ENCODE results near the gene CA7.

CA7 gene

GRCh38 chr16:66872943-66873684 is 28.9 kb downstream of the CA7 start:
- Histone ChIP-seq H3K27ac (no peak overlapping the region), H3K4me3 (peak overlapping the region; percentile 75), H3K9ac (ENCODE audit: insufficient read length) (peak overlapping the region; percentile 47), H3K36me3 (ENCODE audit: insufficient read depth, low read length) (no peaks in the 10 kb centered on the region), H3K9me3 (ENCODE audit: low read depth, low read length) (no peaks in the 10 kb centered on the region)
- no peak for TF ChIP-seq FOXP2 (optimal IDR thresholded peaks at IDR 0.05; ENCODE audit: control extremely low read depth, extremely low read length, insufficient read depth)
- no peak for TF ChIP-seq POLR2AphosphoS5 (IDR thresholded peaks at IDR 0.05; ENCODE audit: borderline replicate concordance, low read depth, low read length)
- no peak for TF ChIP-seq EZH2 (IDR thresholded peaks at IDR 0.05)
- DNase-seq (ENCODE audit: low read depth, low spot score) = no peak

GRCh38 chr16:66873685-66874055 is 29.5 kb downstream of the CA7 start:
- no peak for TF ChIP-seq EZH2 (IDR thresholded peaks at IDR 0.05)
- no peak for TF ChIP-seq FOXP2 (optimal IDR thresholded peaks at IDR 0.05; ENCODE audit: control extremely low read depth, extremely low read length, insufficient read depth)
- no peak for TF ChIP-seq POLR2AphosphoS5 (IDR thresholded peaks at IDR 0.05; ENCODE audit: borderline replicate concordance, low read depth, low read length)
- Histone ChIP-seq H3K4me3 (no peak overlapping the region; the same call in 1 of the 2 replicates), H3K9ac (ENCODE audit: insufficient read length) (no peak overlapping the region), H3K27ac (no peak overlapping the region), H3K9me3 (ENCODE audit: low read depth, low read length) (no peaks in the 10 kb centered on the region), H3K36me3 (ENCODE audit: insufficient read depth, low read length) (no peaks in the 10 kb centered on the region)
- DNase-seq (ENCODE audit: low read depth, low spot score) = no peak

- TF ChIP-seq FOXP2 (optimal IDR thresholded peaks at IDR 0.05; ENCODE audit: control extremely low read depth, extremely low read length, insufficient read depth) (no peak), POLR2AphosphoS5 (IDR thresholded peaks at IDR 0.05; ENCODE audit: borderline replicate concordance, low read depth, low read length) (no peak)
- H3K27ac ChIP-seq = peak overlapping the region; percentile 13; the same call in 1 of the 2 replicates
- H3K4me3 ChIP-seq = no peak overlapping the region
- H3K9me3 ChIP-seq (ENCODE audit: low read depth, low read length) = no peaks in the 10 kb centered on the region
- no peak for DNase-seq (ENCODE audit: low read depth, low spot score)
- H3K9ac ChIP-seq (ENCODE audit: insufficient read length) = no peak overlapping the region
- no peaks in the 10 kb centered on the region for H3K36me3 ChIP-seq (ENCODE audit: insufficient read depth, low read length)
Measured at GRCh38 chr16:66874079-66874775, 30.0 kb downstream of the CA7 start.

GRCh38 chr16:66878067-66878466 is 33.9 kb downstream of the CA7 start:
- no peak for DNase-seq (ENCODE audit: low read depth, low spot score)
- Histone ChIP-seq H3K27ac (peak overlapping the region; percentile 46), H3K9ac (ENCODE audit: insufficient read length) (no peak overlapping the region), H3K9me3 (ENCODE audit: low read depth, low read length) (no peaks in the 10 kb centered on the region), H3K36me3 (ENCODE audit: insufficient read depth, low read length) (no peaks in the 10 kb centered on the region), H3K4me3 (no peak overlapping the region)
- no peak for TF ChIP-seq FOXP2 (optimal IDR thresholded peaks at IDR 0.05; ENCODE audit: control extremely low read depth, extremely low read length, insufficient read depth)
- TF ChIP-seq EZH2 (IDR thresholded peaks at IDR 0.05) = no peak
- TF ChIP-seq POLR2AphosphoS5 (IDR thresholded peaks at IDR 0.05; ENCODE audit: borderline replicate concordance, low read depth, low read length) = no peak

- Histone ChIP-seq H3K27ac (no peak within 1 kb of the TSS), H3K4me3 (peak within 1 kb of the TSS; percentile 81), H3K9ac (ENCODE audit: insufficient read length) (peak within 1 kb of the TSS; percentile 73), H3K9me3 (ENCODE audit: low read depth, low read length) (no peaks in the 10 kb centered on the region), H3K36me3 (ENCODE audit: insufficient read depth, low read length) (peaks cover 10% of the 10 kb centered on the region; the same call in 1 of the 2 replicates)
- peak; percentile 71; the same call in 1 of the 2 replicates for TF ChIP-seq POLR2AphosphoS5 (IDR thresholded peaks at IDR 0.05; ENCODE audit: borderline replicate concordance, low read depth, low read length)
- no peak for TF ChIP-seq EZH2 (IDR thresholded peaks at IDR 0.05)
- DNase-seq (ENCODE audit: low read depth, low spot score) = peak; percentile 42
Measured at GRCh38 chr16:66880288-66881013, 36.2 kb downstream of the CA7 start, which contains the start of gene PDP2. Gene PDP2, plus strand, starts transcription at chr16:66880515. Its CDS starts 3,770 bp downstream, at chr16:66884285.

GRCh38 chr16:66881014-66881417 is 36.8 kb downstream of the CA7 start:
- Histone ChIP-seq H3K27ac (no peak overlapping the region), H3K9me3 (ENCODE audit: low read depth, low read length) (no peaks in the 10 kb centered on the region), H3K36me3 (ENCODE audit: insufficient read depth, low read length) (peaks cover 14% of the 10 kb centered on the region; the same call in 1 of the 2 replicates), H3K9ac (ENCODE audit: insufficient read length) (peak overlapping the region; percentile 73), H3K4me3 (peak overlapping the region; percentile 81)
- TF ChIP-seq FOXP2 (optimal IDR thresholded peaks at IDR 0.05; ENCODE audit: control extremely low read depth, extremely low read length, insufficient read depth) (no peak), POLR2AphosphoS5 (IDR thresholded peaks at IDR 0.05; ENCODE audit: borderline replicate concordance, low read depth, low read length) (no peak), EZH2 (IDR thresholded peaks at IDR 0.05) (no peak)
- DNase-seq (ENCODE audit: low read depth, low spot score) = no peak

- no peaks in the 10 kb centered on the region for H3K9me3 ChIP-seq (ENCODE audit: low read depth, low read length)
- peak overlapping the region; percentile 60 for H3K4me3 ChIP-seq
- no peak for TF ChIP-seq POLR2AphosphoS5 (IDR thresholded peaks at IDR 0.05; ENCODE audit: borderline replicate concordance, low read depth, low read length)
- TF ChIP-seq FOXP2 (optimal IDR thresholded peaks at IDR 0.05; ENCODE audit: control extremely low read depth, extremely low read length, insufficient read depth) = no peak
- TF ChIP-seq EZH2 (IDR thresholded peaks at IDR 0.05) = no peak
- no peak overlapping the region for H3K27ac ChIP-seq
- peaks cover 14% of the 10 kb centered on the region; the same call in 1 of the 2 replicates for H3K36me3 ChIP-seq (ENCODE audit: insufficient read depth, low read length)
- H3K9ac ChIP-seq (ENCODE audit: insufficient read length) = no peak overlapping the region
- DNase-seq (ENCODE audit: low read depth, low spot score) = no peak
Measured at GRCh38 chr16:66881560-66881959, 37.3 kb downstream of the CA7 start.

GRCh38 chr16:66881964-66882508 is 37.8 kb downstream of the CA7 start:
- no peaks in the 10 kb centered on the region for H3K9me3 ChIP-seq (ENCODE audit: low read depth, low read length)
- H3K27ac ChIP-seq = no peak overlapping the region
- peaks cover 14% of the 10 kb centered on the region; the same call in 1 of the 2 replicates for H3K36me3 ChIP-seq (ENCODE audit: insufficient read depth, low read length)
- no peak overlapping the region for H3K9ac ChIP-seq (ENCODE audit: insufficient read length)
- DNase-seq (ENCODE audit: low read depth, low spot score) = no peak
- no peak overlapping the region; the same call in 1 of the 2 replicates for H3K4me3 ChIP-seq
- TF ChIP-seq FOXP2 (optimal IDR thresholded peaks at IDR 0.05; ENCODE audit: control extremely low read depth, extremely low read length, insufficient read depth) (no peak), EZH2 (IDR thresholded peaks at IDR 0.05) (no peak)

Data from SK-N-MC (cell line).